Mucosa of descending colon (tissue), 3 donors: ENCODE data around the gene AATK. TPM values are rescaled to one million over a fixed set of nuclear protein-coding genes. Genes with fewer than 3 reads are reported as not detected.

Source experiments
- ATAC-seq: fragments of 200-7000 bp; cut with Tn5 transposase; one replicate; pipeline ENCODE4 v1.9.1; 2020; ENCODE audit warnings: mild to moderate bottlenecking, moderate library complexity
- DNase-seq, 3 donors: peaks; one replicate each; pipeline ENCODE4 v3.0.0-alpha.2; 2020
- H3K36me3 ChIP-seq: fragments of 200-600 bp; one replicate; pipeline ENCODE4 v1.8.0; 2021; ENCODE audit warnings: low read depth, mild to moderate bottlenecking
- H3K4me1 ChIP-seq: fragments of 200-600 bp; one replicate; pipeline ENCODE4 v1.8.0; 2021; ENCODE audit warnings: low read depth, mild to moderate bottlenecking
- H3K4me3 ChIP-seq: fragments of 200-600 bp; one replicate; pipeline ENCODE4 v1.8.0; 2021; ENCODE audit warnings: mild to moderate bottlenecking
- H3K9me3 ChIP-seq: fragments of 200-600 bp; one replicate; pipeline ENCODE4 v1.8.0; 2021; ENCODE audit warnings: mild to moderate bottlenecking
- intact Hi-C, 2 donors: fragments of 100-400 bp; cut with DNase I in 1 of 2; cut with micrococcal nuclease in 1 of 2; formaldehyde crosslinking; loops; one replicate each; pipeline versions ENCODE4 v1.11.0 to v1.11.1; 2022; cut with DNase I, micrococcal nuclease
- total RNA-seq, 3 donors: library from RNA; stranded (reverse); fragmentation: NEBNext Ultra II Directional in 2 of 3; extraction: Animal tissue kit (Norgen Biotek cat#: 25700) in 2 of 3; gene quantifications; one replicate each; pipeline versions ENCODE4 v1.2.1 to v1.2.4, GENCODE V29; 2021 to 2023
- TF ChIP-seq, protein P1 (sequence below): fragments of 200-600 bp; IDR thresholded peaks from one replicate; pipeline ENCODE4 v1.8.0; 2022; ENCODE audit warnings: antibody characterized with exemption, mild to moderate bottlenecking
- donor health status: DM: no; HTN: no; CAD: no; lungs with moderate emphysema.
- donor health status: DM: no; HTN: no; CAD: no.
- donor health status: DM: no; HTN: yes; CAD: no.

Gene AATK
- total RNA-seq, 3 donors from 2014 or later, result 9.9 to 23.8 (median 15.6) TPM

DNA sequence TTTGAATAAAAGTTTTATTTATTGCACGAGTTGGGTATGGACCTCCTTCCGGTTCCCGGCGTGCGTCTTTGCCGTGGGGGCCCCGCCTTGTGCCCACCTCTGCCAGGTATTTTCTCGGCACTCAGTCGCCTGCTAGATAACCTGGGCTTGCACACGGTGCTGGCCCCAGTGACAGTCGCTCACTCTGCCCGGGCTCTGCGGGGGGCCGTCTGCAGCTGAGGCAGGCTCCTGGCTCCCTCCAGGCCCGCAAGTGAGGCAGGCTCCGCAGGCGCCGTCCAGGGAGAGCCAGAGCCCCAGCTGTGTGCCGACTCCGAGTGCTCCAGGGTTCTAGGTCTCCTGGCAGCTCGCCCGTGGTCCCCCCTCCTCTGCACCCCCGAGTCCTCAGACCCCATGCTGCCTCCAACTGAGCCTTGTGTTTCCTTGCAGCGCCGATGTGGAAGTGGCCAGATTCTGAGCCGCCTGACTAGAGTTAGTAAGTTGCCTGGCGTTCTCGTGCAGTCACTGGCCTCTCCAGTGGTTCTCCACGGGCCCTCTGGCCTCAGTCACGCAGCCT lies 55.5 kb downstream of the AATK start:
- H3K4me3 ChIP-seq, result no peak overlapping the region
- no peaks in the 10 kb centered on the region for H3K9me3 ChIP-seq
- no peaks in the 10 kb centered on the region for H3K4me1 ChIP-seq
- TF ChIP-seq, protein P1, sequence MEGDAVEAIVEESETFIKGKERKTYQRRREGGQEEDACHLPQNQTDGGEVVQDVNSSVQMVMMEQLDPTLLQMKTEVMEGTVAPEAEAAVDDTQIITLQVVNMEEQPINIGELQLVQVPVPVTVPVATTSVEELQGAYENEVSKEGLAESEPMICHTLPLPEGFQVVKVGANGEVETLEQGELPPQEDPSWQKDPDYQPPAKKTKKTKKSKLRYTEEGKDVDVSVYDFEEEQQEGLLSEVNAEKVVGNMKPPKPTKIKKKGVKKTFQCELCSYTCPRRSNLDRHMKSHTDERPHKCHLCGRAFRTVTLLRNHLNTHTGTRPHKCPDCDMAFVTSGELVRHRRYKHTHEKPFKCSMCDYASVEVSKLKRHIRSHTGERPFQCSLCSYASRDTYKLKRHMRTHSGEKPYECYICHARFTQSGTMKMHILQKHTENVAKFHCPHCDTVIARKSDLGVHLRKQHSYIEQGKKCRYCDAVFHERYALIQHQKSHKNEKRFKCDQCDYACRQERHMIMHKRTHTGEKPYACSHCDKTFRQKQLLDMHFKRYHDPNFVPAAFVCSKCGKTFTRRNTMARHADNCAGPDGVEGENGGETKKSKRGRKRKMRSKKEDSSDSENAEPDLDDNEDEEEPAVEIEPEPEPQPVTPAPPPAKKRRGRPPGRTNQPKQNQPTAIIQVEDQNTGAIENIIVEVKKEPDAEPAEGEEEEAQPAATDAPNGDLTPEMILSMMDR, result no peak
- no peaks in the 10 kb centered on the region for H3K36me3 ChIP-seq
- no peak for DNase-seq
- intact Hi-C loops, result no loop called here
- no peak for ATAC-seq

DNA sequence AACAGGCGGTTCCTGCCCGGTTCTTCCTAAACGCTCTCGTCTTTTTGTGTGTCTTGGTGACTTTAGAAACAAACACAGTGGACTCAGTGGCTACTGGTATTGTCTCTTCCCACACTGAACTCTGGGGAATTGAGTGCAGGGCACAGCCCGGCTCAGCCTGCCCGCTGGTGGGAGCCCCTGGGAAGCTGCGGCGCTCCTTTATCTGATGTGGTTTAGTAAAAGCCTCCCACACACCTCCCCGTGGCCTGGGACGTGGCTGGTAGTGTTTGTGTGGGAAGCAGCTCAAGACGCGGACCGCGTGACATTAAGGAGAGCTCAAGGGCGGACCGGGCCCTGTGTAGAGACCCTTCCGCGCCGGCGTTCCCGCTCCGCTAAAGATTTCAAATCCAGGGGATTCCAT lies 56.1 kb downstream of the AATK start:
- Histone ChIP-seq H3K4me1 (no peaks in the 10 kb centered on the region), H3K9me3 (no peaks in the 10 kb centered on the region), H3K4me3 (no peak overlapping the region), H3K36me3 (no peaks in the 10 kb centered on the region)
- TF ChIP-seq, protein P1, result no peak
- no peak for DNase-seq
- intact Hi-C loops, result no loop called here
- no peak for ATAC-seq

DNA sequence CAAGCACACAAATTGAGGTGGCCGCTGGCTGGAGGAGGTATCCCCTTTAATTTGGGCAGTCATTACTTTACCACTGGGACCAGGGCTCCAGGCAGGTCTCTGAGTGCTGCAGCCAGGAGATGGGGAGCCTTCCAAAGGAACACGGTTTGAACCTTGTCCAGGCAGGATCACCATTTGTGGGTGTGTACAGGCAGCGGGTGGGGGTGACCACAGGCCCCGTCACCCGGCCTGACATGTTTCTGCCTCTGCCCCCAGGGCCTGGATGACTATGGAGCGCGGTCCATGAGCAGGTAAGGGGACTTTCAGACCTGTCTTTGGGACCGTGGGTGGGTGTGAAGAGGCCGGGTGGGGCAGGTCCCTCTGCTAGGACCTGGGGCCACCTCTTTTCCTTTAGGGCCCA lies 57.8 kb downstream of the AATK start:
- no peaks in the 10 kb centered on the region for H3K9me3 ChIP-seq
- TF ChIP-seq, protein P1, result no peak
- H3K4me3 ChIP-seq, result no peak overlapping the region
- no peaks in the 10 kb centered on the region for H3K36me3 ChIP-seq
- H3K4me1 ChIP-seq, result no peaks in the 10 kb centered on the region
- DNase-seq (no peak), ATAC-seq (no peak)
- intact Hi-C loops, result no loop called here

DNA sequence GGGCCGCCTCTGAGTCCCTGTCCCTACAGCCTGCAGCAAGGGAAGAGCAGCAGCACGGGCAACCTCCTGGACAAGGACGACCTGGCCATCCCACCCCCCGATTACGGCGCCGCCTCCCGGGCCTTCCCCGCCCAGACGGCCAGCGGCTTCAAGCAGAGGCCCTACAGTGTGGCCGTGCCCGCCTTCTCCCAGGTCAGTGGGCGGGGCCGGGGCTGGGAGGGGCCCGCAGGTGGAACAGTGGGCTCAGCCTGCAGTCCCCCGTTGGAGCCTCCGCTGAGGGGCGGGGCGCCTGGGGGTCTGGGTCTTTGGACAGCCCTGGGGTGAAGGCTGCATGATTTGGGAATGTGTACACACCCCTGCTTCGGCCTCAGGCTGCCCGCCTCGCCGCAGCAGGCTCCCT lies 59.3 kb downstream of the AATK start:
- intact Hi-C loops, result no loop called here
- no peak overlapping the region for H3K4me3 ChIP-seq
- no peaks in the 10 kb centered on the region for H3K36me3 ChIP-seq

DNA sequence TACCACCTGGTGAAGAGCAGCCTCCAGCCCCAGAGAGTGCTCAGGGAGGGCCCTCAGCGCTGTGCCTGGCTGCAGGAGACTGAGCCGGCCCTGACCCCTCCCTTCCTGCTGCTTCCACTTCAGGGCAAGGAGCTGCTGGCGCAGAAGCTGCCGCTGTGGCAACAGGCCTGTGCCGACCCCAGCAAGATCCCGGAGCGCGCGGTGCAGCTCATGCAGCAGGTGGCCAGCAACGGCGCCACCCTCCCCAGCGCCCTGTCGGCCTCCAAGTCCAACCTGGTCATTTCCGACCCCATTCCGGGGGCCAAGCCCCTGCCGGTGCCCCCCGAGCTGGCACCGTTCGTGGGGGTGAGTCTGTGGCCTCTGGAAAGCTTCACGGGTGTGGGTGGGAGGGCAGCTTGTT lies 62.6 kb downstream of the AATK start:
- Histone ChIP-seq H3K9me3 (no peaks in the 10 kb centered on the region), H3K4me1 (peaks cover under 1% of the 10 kb centered on the region), H3K36me3 (no peaks in the 10 kb centered on the region), H3K4me3 (no peak overlapping the region)
- intact Hi-C loops, result loop anchor here (5.0 kb wide), 2 partner anchors 76 to 111 kb away; partner anchors contain the start of gene CHMP6 (in 1 of the 2)
- TF ChIP-seq, protein P1, result no peak
- DNase-seq (no peak), ATAC-seq (no peak)

More for the DNA sequence above, 59.3 kb downstream of the AATK start:
- no peaks in the 10 kb centered on the region for H3K4me1 ChIP-seq
- no peaks in the 10 kb centered on the region for H3K9me3 ChIP-seq
- ATAC-seq (no peak), DNase-seq (no peak)
- TF ChIP-seq, protein P1, result no peak

DNA sequence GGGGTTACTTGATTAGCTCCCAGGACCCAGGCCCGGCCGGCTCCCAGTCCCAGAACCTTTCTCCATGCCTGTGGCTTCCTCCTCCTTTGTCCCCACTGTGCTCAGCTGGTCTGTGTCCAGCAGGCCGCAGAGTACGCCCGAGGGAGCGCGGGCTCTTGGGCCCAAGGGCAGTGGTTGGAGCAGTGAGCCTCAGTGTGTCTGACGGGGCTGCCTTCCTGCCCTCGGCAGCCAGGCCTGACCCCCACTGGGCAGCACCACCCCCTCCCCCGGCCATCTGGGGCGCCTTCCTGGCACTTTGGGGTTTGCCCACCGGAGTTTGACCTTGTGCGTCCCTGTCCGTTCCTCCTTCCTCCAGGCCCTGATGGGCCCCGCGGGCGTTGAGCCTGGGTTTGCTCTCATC lies 63.2 kb downstream of the AATK start:
- intact Hi-C loops, result loop anchor here (5.0 kb wide), 2 partner anchors 76 to 111 kb away; partner anchors contain the start of gene CHMP6 (in 1 of the 2)

More for the DNA sequence above, 63.2 kb downstream of the AATK start:
- ATAC-seq (no peak), DNase-seq (no peak)
- TF ChIP-seq, protein P1, result no peak
- H3K36me3 ChIP-seq, result no peaks in the 10 kb centered on the region
- peaks cover 6% of the 10 kb centered on the region for H3K4me1 ChIP-seq
- H3K9me3 ChIP-seq, result no peaks in the 10 kb centered on the region
- H3K4me3 ChIP-seq, result no peak overlapping the region
